ENCODE results near the gene SAMHD1.

DNA sequence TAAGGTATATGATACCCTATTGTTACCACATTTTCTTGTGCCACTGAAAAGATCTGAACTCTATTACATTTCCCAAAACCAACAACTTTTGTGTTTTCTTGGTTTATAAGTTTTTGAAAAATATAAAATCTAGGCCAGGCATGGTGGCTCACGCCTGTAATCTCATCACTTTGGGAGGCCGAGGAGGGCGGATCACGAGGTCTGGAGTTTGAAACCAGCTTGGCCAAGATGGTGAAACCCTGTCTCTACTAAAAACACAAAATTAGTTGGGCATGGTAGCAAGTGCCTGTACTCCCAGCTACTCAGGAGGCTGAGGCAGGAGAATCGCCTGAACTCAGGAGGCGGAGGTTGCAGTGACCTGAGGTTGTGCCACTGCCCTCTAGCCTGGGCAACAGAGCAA, 34.3 kb downstream of the SAMHD1 start:
- TF ChIP-seq, protein P1, sequence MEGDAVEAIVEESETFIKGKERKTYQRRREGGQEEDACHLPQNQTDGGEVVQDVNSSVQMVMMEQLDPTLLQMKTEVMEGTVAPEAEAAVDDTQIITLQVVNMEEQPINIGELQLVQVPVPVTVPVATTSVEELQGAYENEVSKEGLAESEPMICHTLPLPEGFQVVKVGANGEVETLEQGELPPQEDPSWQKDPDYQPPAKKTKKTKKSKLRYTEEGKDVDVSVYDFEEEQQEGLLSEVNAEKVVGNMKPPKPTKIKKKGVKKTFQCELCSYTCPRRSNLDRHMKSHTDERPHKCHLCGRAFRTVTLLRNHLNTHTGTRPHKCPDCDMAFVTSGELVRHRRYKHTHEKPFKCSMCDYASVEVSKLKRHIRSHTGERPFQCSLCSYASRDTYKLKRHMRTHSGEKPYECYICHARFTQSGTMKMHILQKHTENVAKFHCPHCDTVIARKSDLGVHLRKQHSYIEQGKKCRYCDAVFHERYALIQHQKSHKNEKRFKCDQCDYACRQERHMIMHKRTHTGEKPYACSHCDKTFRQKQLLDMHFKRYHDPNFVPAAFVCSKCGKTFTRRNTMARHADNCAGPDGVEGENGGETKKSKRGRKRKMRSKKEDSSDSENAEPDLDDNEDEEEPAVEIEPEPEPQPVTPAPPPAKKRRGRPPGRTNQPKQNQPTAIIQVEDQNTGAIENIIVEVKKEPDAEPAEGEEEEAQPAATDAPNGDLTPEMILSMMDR (IDR thresholded peaks at IDR 0.05): no peak
- no peak for TF ChIP-seq POLR2A (IDR thresholded peaks at IDR 0.05)

All from uterus (tissue), 2 donors.